HUDEP-2 (cell line): ENCODE measurements around the gene ID1.

ENCODE experiments used
- DNase-seq, 76 experiments: peaks; one replicate each; lab custom pipeline; 2025; ENCODE audit not compliant: unreplicated experiment in 76 of 76; lab: John Stamatoyannopoulos, UW

The ID1 gene

GRCh38 chr20:31630187-31630790, 25.2 kb downstream of the ID1 start:
- DNase-seq = no peak

GRCh38 chr20:31632548-31633338, 27.7 kb downstream of the ID1 start:
- DNase-seq = no peak

GRCh38 chr20:31633339-31633914, 28.3 kb downstream of the ID1 start:
- DNase-seq = no peak

GRCh38 chr20:31637660-31638059, 32.6 kb downstream of the ID1 start, which contains the start of gene COX4I2:
COX4I2 (plus strand) TSS chr20:31637912; CDS start chr20:31639018, 1,106 bp downstream.
- DNase-seq = no peak

GRCh38 chr20:31638317-31638716, 33.2 kb downstream of the ID1 start:
- DNase-seq = no peak

GRCh38 chr20:31638816-31639215, 33.7 kb downstream of the ID1 start:
- DNase-seq = no peak

- no peak for DNase-seq
These were observed 35.2 kb downstream of the ID1 start for GRCh38 chr20:31640259-31640658.

GRCh38 chr20:31641391-31641790, 36.3 kb downstream of the ID1 start:
- DNase-seq = no peak

- DNase-seq = no peak
These were observed 37.7 kb downstream of the ID1 start for GRCh38 chr20:31642837-31643236.

GRCh38 chr20:31643522-31643921, 38.4 kb downstream of the ID1 start:
- DNase-seq = no peak

GRCh38 chr20:31644701-31645100, 39.6 kb downstream of the ID1 start:
- no peak for DNase-seq

- peak in 34 of 76 experiments; percentile 4 to 64 (median 28) for DNase-seq
These were observed 43.0 kb downstream of the ID1 start for GRCh38 chr20:31648104-31648503.

- peak in 5 of 76 experiments; percentile 5 to 40 (median 23) for DNase-seq
These were observed 47.9 kb downstream of the ID1 start for GRCh38 chr20:31652917-31653396.

- DNase-seq = no peak
These were observed 48.5 kb downstream of the ID1 start for GRCh38 chr20:31653561-31653960.

GRCh38 chr20:31654534-31654933, 49.4 kb downstream of the ID1 start:
- no peak for DNase-seq
